ENCODE results near the gene SIDT1.

The SIDT1 gene

DNA sequence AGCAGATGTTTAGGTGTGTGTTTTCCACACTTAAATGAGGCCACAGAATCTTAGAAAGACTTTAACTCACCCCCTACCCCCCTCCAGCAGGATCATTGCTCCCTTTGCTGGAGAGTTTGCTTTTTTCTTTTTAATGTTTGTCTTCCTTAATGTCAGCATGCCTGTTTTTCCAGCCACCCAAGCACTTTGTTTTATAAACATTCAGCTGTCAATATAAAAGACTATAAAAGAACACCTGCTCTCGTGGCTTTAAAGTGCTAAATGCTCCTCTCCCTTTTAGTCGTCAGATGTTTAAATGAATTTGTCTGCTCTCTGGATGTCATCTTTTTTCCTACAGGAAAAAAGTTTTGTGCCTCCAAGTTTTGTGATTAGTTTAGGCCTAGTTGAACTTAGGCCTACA is 61.7 kb downstream of the SIDT1 start:
- no peak for DNase-seq (ENCODE audit: low read depth in 1 of 2, low spot score in 1 of 2)

DNA sequence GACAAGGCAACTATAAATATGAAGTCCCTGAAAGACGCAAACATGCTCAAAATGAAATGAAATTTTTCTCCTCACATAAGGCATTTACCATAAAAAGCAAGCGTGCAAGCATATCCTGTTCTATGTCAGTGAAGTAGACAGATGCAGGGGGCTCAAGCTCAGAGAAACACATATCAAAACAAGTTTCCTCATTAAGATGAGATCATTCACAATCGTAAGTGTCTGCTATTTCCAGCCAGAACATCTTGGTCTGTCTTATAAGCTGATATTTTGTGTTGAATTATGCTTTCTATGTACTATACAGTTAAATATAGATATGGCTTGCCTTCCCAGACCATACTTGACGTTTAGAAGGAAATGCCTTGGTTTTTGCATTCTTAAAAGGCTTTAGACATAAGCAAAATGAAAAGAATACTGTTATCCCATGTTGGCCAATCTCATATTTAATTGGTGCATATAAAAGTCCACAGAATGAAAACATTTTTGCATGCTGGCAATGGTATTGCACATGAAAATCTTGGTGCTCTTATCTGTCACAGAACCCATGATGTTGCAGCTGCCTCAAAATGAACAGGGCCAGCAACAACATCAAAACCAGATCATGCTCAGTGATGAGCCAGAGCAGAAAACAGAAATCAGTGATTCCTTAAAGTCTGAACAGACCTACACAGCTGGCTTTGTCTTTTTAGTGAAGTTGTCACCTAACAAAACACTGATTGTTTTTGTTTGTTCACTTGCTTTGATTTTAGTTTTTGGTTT is 65.4 kb downstream of the SIDT1 start:
- no peak for DNase-seq (ENCODE audit: low read depth in 1 of 2, low spot score in 1 of 2)

DNA sequence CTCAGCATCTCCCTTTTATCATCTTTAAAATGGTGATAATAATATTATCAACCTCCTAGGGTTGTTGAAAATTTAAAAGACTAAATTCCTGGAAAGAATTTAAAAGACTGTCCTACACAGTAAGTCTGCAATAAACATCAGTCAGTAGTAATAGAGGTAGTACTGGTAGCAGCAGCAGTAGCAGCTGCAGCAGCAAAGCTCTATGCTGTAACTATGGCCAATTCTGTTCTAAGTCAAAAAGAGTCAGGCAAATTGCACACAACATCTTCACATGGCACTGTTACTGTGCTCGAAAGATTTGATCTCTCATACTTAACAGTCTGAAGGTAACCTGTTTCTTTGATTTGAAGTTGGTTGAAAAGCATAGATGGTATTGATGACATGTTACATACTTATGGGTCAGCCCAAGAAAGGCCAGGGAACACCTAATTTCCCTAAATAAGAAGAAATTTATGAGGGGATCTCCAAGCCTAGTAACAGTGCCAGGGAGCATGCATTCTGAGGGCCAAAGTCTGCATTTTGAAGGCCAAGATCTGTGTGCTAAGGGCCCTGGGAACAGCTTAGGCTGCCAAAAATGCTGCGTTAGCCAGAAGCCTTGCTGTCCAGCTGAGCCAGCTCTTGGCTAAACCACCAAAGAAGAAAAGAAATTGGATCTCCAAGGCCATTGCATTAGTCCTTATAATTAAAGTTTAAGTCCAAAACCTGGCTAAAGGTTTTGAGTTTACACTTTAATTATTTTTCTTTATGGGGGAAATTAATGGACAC is 68.2 kb downstream of the SIDT1 start:
- DNase-seq (ENCODE audit: low read depth in 1 of 2, low spot score in 1 of 2) = no peak

DNA sequence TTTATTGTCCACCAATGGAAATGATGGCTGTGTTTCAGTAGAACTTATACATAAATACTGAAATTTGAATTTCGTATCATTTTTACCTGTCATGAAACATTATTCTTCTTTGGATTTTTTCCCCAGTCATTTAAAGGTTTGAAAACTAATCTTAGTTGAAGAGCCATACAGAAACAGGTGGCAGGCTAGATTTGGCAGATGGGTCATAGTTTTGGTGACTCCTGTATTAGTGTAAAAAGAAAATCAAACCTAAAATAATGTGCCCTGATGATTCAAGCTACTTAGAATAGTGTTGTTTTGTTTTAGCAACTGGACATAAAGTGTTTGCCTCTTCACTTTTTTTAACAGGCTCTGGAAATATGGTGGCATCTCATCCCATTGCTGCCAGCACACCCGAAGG is 68.9 kb downstream of the SIDT1 start:
- DNase-seq (ENCODE audit: low read depth in 1 of 2, low spot score in 1 of 2) = no peak

DNA sequence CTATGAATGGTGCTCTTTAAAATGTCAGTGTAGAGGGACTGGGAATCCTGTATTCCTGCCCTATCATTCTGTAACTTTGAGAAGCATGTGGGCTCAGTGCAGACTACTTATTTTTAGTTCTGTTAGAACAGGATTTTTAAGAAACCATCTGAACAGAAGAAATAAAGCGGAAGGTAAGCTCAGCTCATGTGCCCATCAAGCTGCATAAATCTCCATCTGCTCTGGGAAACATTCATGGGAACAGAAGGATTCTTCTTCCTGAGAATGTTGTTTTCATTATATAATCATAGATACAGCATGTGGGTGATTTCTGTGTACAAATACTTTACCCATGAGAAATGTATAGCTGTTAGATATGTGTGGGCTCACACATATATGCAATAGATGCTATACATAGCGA is 69.9 kb downstream of the SIDT1 start:
- DNase-seq (ENCODE audit: low read depth in 1 of 2, low spot score in 1 of 2) = no peak

DNA sequence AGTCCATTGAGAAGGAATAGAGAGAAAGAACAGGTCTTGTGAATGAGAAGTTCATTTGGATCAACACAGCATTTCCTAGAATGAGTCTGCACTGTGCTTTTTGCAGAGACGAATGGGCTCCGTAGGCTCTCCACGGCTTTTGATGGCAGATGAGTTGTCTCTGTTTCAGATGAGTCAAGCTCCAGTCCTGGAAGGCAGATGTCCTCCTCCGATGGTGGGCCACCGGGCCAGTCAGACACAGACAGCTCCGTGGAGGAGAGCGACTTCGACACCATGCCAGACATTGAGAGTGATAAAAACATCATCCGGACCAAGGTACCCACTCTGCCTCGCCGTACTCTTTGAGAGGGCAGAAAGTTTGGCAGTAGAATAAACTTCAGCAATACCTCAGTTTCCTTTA is 70.5 kb downstream of the SIDT1 start:
- DNase-seq (ENCODE audit: low read depth in 1 of 2, low spot score in 1 of 2) = no peak

- no peak for DNase-seq (ENCODE audit: low read depth in 1 of 2, low spot score in 1 of 2)
Observed at GRCh38 chr3:113606539-113607218, 74.3 kb downstream of the SIDT1 start.

GRCh38 chr3:113607219-113607596 is 74.9 kb downstream of the SIDT1 start:
- no peak for DNase-seq (ENCODE audit: low read depth in 1 of 2, low spot score in 1 of 2)

GRCh38 chr3:113614402-113614801 is 82.0 kb downstream of the SIDT1 start:
- no peak for DNase-seq (ENCODE audit: low read depth in 1 of 2, low spot score in 1 of 2)

GRCh38 chr3:113615976-113616375 is 83.6 kb downstream of the SIDT1 start:
- DNase-seq (ENCODE audit: low read depth in 1 of 2, low spot score in 1 of 2) = no peak

GRCh38 chr3:113617726-113618125 is 85.4 kb downstream of the SIDT1 start:
- DNase-seq (ENCODE audit: low read depth in 1 of 2, low spot score in 1 of 2) = no peak

DNA sequence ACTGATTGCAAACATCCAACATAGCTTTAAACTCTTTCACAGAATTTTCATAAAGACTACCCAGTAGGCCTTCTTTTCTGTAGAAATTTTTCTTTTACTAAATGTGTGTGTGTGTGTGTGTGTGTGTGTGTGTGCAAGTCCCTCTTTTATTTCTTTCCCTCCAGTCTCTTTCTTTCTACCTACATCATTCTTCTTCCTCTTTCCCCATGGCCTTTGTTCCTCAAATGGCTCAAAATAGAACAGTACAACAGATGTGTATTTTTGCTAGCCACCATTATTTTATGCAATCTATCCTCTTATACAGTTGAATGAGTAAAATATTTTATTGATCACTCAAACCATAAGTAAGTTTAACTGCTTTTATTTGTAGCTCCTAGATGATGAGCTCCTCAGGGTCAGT is 87.7 kb downstream of the SIDT1 start:
- DNase-seq (ENCODE audit: low read depth in 1 of 2, low spot score in 1 of 2) = no peak

GRCh38 chr3:113623324-113623723 is 91.0 kb downstream of the SIDT1 start:
- DNase-seq (ENCODE audit: low read depth in 1 of 2, low spot score in 1 of 2) = no peak

DNA sequence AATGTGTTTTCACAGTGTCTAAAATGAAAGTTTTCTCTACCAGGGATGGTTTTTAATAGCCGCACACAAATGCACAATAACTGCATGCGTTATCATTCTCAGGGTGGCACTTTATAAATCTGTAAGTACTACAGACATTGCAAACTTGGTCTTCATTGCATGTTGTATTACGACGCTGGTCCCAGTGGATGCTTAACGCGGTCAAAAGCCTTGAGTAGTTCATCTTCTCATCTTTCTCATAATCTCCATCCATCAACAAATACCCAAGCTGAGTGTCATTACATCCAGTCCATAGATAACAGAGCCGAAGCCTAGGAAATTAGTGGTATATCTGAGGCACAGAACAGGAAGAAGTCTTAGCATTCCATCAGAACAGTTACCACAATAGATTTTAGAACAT is 91.5 kb downstream of the SIDT1 start:
- no peak for DNase-seq (ENCODE audit: low read depth in 1 of 2, low spot score in 1 of 2)

- DNase-seq (ENCODE audit: low read depth in 1 of 2, low spot score in 1 of 2) = no peak
Observed at GRCh38 chr3:113625834-113626233, 93.5 kb downstream of the SIDT1 start.

GRCh38 chr3:113626503-113627371 is 94.4 kb downstream of the SIDT1 start:
- DNase-seq (ENCODE audit: low read depth in 1 of 2, low spot score in 1 of 2) = no peak

- DNase-seq (ENCODE audit: low read depth in 1 of 2, low spot score in 1 of 2) = no peak
Observed at GRCh38 chr3:113628316-113628715, 96.0 kb downstream of the SIDT1 start.

GRCh38 chr3:113628788-113629187 is 96.4 kb downstream of the SIDT1 start:
- DNase-seq (ENCODE audit: low read depth in 1 of 2, low spot score in 1 of 2) = no peak

DNA sequence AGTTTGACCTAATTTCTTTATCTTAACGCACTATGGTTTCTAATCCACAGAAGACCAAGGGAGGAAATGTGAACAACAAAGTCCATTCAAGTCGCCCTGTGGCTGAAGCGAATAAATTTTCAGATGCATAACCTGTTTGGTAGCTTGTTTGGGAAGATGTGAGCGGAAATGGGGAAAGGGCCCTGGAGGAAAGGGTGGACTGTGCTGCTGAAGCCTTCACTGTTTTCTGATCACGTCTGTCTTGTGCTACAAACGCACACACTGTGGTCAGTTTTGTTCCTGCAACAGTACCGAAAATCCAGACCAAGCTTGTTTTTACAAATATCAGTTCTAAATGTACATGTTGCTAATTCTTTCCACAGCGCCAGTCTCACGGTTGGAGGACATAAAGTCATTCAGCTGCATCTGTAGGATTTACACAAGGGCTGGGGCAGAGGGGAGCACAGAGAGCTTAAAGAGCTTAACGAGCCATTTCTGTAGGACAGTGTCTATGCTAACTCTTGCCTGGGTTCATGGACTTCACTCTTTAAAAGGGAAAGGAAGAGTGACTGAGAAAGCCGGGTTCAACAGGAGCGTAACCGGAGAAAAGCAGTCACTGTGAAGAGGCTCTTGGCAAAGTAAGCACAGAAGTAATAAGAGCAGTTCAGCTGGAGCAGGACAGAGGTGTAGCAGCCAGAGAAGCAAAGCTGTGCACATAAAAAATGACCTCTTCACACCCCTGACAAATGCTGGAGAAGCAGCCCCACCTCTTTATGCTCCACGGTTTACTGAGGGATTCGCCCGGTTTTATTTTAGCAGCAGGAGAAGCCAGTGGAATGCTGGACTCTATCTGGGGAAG is 97.4 kb downstream of the SIDT1 start:
- DNase-seq (ENCODE audit: low read depth in 1 of 2, low spot score in 1 of 2) = no peak

DNA sequence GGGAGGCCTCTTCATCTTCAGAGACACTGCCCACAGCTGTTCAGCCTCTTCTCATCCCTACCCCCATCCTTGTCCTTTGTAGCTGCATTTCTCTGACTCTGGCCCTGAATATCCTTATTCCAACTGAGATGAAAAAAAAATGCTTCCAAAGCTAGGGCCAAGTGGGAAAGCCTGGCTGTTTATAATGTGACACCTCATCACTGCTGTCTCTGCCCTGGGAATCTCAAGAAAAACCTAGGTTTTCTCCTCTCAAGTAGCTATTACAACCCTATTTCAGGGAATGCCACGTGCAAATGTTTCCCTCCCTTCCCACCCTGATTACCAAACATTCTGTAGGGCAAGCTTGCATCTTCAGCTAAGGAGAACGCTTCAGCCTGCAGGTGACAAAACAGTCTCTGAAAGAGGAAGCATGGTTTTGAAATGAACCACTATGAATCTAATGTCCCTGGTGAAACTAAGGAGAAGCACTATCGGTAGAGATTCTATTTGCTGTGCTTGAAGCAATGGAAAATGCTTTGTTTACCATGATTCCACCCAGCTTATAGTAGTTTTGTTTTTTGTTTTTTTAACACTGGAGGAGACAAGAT is 98.7 kb downstream of the SIDT1 start:
- DNase-seq (ENCODE audit: low read depth in 1 of 2, low spot score in 1 of 2) = no peak

Data from activated T-helper 1 cell treated with anti-CD3 and anti-CD28 coated beads, Interleukin-2, amount 50 U/mL, for 16 hours (primary cell).